BJ (cell line): ENCODE measurements around the gene FOXE3. TPM values are rescaled to one million over a fixed set of nuclear protein-coding genes. Genes with fewer than 3 reads are reported as not detected.

ENCODE experiments used
- CTCF ChIA-PET: fragments of 350-600 bp; formaldehyde crosslinking; extraction: SDS; loops from one replicate; lab custom pipeline; 2021; ENCODE audit warnings: antibody characterized with exemption, inconsistent platforms; lab: Yijun Ruan, JAX
- POLR2A ChIA-PET: fragments of 300-600 bp; sonication (Branson Sonifier 250); formaldehyde crosslinking; extraction: SDS; loops from one replicate; lab custom pipeline; 2021; ENCODE audit warnings: antibody characterized with exemption; lab: Charles Lee
- DNase-seq: peaks from one replicate; pipeline ENCODE4 v3.0.0-alpha.2; 2011; ENCODE audit warnings: low read depth
- H3K27me3 ChIP-seq: 2 replicates; pipeline ENCODE4 v1.6.0; 2011; ENCODE audit warnings: low read length; ENCODE audit not compliant: control insufficient read depth, insufficient read depth
- H3K36me3 ChIP-seq: 2 replicates; pipeline ENCODE4 v1.5.1; 2011; ENCODE audit warnings: low read length; ENCODE audit not compliant: control insufficient read depth, insufficient read depth
- H3K4me3 ChIP-seq: 2 replicates; pipeline ENCODE4 v1.5.1; 2011; ENCODE audit warnings: low read depth, mild to moderate bottlenecking, control low read depth, low read length
- polyA plus RNA-seq: library from polyadenylated mRNA; depleted of rRNA; stranded (reverse); fragments of >200 nt; gene quantifications from 2 replicates; pipeline ENCODE4 v1.2.3, GENCODE V29; 2011
- TF ChIP-seq, protein P1 (sequence below): IDR thresholded peaks from 2 replicates; pipeline ENCODE4 v1.5.1; 2011; ENCODE audit warnings: low read depth, mild to moderate bottlenecking, control low read depth, inconsistent platforms, low read length, moderate library complexity; ENCODE audit not compliant: insufficient read depth

The FOXE3 gene
- polyA plus RNA-seq, 1 experiment: 0.04 TPM

DNA sequence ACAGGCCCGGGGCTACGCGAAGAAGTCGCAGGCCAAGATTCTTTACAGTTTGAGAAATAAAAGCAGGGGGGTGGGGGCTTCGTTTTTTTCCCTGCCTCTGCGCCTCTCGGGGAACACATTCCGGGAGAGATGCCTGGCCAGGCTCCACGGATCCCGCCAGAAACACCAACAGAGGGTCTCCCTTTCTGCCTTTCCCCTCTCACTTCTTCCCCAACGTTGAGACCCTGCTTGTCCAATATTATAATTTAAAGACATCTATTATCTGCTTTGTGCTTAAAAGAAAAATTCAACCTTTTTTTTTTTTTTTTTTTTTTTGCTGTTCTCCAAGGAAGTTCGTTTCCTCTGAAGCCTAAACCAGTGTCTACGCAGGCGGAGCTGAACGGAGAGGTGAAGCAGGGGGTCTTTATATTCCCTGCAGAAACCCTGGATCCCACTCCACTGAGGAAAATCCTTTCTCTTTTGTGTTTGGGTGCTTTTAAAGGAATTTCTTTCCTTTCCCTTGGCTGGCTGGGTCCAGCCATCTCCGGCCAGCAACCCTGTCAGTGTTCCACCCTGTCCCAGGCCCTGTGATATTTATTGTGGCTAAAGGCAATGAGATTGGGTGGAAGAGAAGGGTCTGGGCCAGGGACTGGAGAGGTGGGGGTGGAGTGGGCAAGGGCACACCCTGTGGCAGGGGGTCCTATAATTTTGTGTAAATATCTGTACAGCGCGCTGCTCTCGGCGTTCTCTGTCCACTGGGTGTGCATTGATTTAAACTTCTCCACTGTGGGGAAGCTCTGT, 23.9 kb downstream of the FOXE3 start:
- Histone ChIP-seq H3K36me3 (no peaks in the 10 kb centered on the region), H3K27me3 (peaks cover 28% of the 10 kb centered on the region), H3K4me3 (no peak overlapping the region)
- POLR2A ChIA-PET: no interaction called here
- CTCF ChIA-PET: interaction anchor here (0.7 to 1.1 kb wide), 2 partner anchors 8 to 10 kb away, joined by 3 read pairs; no protein-coding TSS in a partner anchor
- DNase-seq: no peak
- TF ChIP-seq, protein P1, sequence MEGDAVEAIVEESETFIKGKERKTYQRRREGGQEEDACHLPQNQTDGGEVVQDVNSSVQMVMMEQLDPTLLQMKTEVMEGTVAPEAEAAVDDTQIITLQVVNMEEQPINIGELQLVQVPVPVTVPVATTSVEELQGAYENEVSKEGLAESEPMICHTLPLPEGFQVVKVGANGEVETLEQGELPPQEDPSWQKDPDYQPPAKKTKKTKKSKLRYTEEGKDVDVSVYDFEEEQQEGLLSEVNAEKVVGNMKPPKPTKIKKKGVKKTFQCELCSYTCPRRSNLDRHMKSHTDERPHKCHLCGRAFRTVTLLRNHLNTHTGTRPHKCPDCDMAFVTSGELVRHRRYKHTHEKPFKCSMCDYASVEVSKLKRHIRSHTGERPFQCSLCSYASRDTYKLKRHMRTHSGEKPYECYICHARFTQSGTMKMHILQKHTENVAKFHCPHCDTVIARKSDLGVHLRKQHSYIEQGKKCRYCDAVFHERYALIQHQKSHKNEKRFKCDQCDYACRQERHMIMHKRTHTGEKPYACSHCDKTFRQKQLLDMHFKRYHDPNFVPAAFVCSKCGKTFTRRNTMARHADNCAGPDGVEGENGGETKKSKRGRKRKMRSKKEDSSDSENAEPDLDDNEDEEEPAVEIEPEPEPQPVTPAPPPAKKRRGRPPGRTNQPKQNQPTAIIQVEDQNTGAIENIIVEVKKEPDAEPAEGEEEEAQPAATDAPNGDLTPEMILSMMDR: no peak

DNA sequence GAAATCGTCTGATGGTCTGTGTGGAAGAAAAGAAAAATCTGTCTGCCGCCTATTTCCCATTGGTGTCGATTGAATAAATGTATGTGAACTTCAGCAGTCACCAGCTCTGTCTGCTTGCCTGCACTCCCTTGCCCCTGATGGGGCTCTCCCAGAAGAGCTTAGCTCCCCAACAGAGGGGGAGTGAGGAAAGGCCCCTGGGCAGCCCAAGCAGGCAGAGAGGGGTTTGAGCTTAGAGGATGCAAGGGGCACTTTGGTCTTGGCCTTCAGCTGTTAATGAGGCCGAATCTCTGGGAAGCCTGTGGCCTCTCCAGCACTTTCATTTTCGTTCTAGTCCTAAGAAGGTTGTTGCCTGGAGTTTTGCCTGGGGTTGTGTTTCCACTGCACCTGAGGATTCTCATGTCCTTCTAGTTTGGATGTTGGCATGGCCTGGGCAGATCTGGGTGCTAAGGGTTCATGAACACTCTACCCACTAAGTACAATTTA, 24.6 kb downstream of the FOXE3 start:
- CTCF ChIA-PET: interaction anchor here (0.7 to 1.1 kb wide), 2 partner anchors 8 to 9 kb away, joined by 3 read pairs; no protein-coding TSS in a partner anchor
- Histone ChIP-seq H3K4me3 (no peak overlapping the region), H3K27me3 (peaks cover 32% of the 10 kb centered on the region), H3K36me3 (no peaks in the 10 kb centered on the region)
- POLR2A ChIA-PET: no interaction called here
- DNase-seq: no peak
- TF ChIP-seq, protein P1: no peak

DNA sequence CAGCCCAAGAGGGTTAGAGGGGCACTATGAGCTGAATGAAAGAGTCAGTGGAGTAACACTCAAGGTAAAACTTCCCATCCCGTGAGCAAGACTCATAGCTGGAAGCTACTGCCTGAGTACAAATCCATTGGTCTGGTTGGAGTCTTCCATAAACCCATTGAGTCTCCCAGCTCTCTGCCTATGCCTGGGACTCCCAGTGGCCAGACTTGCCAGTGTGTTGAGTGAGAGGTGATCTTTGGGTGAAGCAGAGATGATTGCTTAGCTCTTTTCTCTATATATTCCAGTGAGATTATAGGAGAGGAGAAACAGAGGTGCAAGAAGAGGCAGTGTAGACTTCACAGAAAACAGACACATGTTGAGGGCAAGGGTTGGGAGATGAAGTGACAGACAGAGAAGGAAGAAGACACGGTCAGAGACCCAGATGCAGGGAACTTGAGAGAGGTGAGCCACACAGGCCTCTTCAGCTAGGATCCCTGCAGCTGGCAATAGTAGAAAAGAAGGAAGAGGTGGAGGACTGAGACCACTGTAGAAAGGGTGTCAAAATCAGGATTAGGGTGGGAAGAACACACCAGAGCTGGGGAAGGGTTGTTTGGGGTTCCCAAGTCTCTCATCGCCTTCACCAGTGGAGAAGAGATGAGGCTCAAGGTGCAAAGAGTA, 25.5 kb downstream of the FOXE3 start:
- H3K4me3 ChIP-seq: no peak overlapping the region
- no peaks in the 10 kb centered on the region for H3K36me3 ChIP-seq
- TF ChIP-seq, protein P1: no peak
- ChIA-PET POLR2A (no interaction called here), CTCF (interaction anchor here (0.9 to 2.4 kb wide), 3 partner anchors 11 to 269 kb away, joined by 3 to 7 read pairs (median 4); no protein-coding TSS in a partner anchor)
- peaks cover 32% of the 10 kb centered on the region for H3K27me3 ChIP-seq
- no peak for DNase-seq

DNA sequence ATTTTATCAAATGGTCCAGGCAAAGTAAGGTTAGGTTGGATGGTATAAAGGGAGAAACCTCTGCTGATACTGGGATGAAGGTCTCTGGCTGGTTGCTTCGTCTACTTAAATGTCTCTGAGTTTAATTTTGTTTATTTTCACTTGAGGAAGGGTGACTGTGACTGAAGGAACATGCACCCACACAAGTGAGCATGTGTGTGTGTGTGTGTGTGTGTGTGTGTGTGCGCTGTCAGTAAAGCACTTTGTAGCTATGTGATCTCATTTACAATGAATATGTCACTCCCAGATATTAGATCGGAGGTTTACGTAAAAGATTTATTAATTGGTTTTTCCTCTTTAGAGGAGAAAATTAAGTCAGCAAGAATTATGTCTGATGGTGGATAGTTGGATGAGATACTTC, 26.1 kb downstream of the FOXE3 start:
- TF ChIP-seq, protein P1: no peak
- Histone ChIP-seq H3K27me3 (peaks cover 33% of the 10 kb centered on the region), H3K4me3 (no peak overlapping the region), H3K36me3 (no peaks in the 10 kb centered on the region)
- no peak for DNase-seq
- ChIA-PET POLR2A (no interaction called here), CTCF (interaction anchor here (1.0 to 2.4 kb wide), 2 partner anchors 127 to 268 kb away, joined by 4 to 7 read pairs; no protein-coding TSS in a partner anchor)

DNA sequence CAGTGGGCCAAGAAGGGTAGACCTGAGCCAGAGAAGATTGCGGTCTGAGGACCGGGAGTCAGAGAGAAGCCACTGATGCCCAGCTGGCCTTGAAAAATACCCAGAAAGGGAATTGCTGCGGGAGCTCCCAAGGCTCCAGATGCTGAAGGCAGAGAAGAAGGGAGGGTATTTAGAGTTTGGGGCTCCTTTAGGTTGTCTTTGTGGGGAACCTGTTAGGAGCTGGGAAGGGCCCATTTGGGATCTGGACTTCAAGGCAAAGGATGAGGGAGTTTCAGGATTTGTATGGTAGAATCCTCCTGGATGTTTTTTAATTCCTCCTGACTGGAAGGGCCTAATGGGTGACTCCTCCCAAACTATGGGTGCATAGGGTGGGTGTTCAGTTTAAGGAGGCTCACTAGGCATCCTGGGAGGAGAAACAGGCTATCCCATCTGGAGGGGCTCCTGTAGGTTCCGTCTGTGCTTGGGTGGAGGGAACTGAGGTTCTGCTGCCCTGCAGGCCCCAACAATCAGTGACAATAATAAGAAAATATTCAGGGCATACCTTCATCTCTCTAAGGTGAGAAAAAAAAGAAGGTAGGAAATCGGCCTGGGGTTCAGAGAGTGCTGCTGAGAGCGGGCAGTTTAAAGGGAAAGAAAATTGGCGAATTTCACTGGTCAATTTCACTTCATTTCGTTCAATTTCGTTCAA, 26.9 kb downstream of the FOXE3 start:
- POLR2A ChIA-PET: no interaction called here
- Histone ChIP-seq H3K36me3 (no peaks in the 10 kb centered on the region), H3K27me3 (peaks cover 33% of the 10 kb centered on the region), H3K4me3 (no peak overlapping the region)
- CTCF ChIA-PET: interaction anchor here (0.6 to 2.4 kb wide), 4 partner anchors 88 to 267 kb away, joined by 3 to 7 read pairs (median 4); no protein-coding TSS in a partner anchor
- no peak for DNase-seq
- TF ChIP-seq, protein P1: no peak
